PC-3 (cell line): ENCODE results near the gene SBNO2. TPM values are rescaled to one million over a fixed set of nuclear protein-coding genes. Genes with fewer than 3 reads are reported as not detected.

ENCODE experiments used
- ATAC-seq: fragments of 200-7000 bp; cut with Tn5 transposase; 2 replicates; pipeline ENCODE4 v1.9.1; 2020; ENCODE audit warnings: mild to moderate bottlenecking, moderate library complexity
- BruUV-seq: library from RNA; stranded (reverse); fragments of 400-500 nt; replicated peaks from 2 replicates; lab custom pipeline; 2021; lab: Mats Ljungman, UMichigan
- CTCF ChIA-PET: fragments of 300-600 bp; sonication (Branson Sonifier 250); formaldehyde crosslinking; loops from one replicate; lab custom pipeline; 2022; ENCODE audit warnings: antibody characterized with exemption; lab: Charles Lee
- POLR2A ChIA-PET: fragments of 300-600 bp; sonication (Branson Sonifier 250); formaldehyde crosslinking; loops from one replicate; lab custom pipeline; 2022; ENCODE audit warnings: antibody characterized with exemption; ENCODE audit not compliant: unreplicated experiment; lab: Charles Lee
- DNase-seq: peaks from one replicate; pipeline ENCODE4 v3.0.0-alpha.2; 2015
- H2AFZ ChIP-seq: fragments of 300-600 bp; sonication (generic); 2 replicates; pipeline ENCODE4 v1.6.0; 2016; ENCODE audit warnings: antibody characterized with exemption, low read length
- H3F3A ChIP-seq: fragments of 300-600 bp; sonication (generic); one replicate; pipeline ENCODE4 v1.6.0; 2017; ENCODE audit warnings: antibody characterized with exemption, low read length, control low read depth, mild to moderate bottlenecking; ENCODE audit not compliant: unreplicated experiment
- H3K27ac ChIP-seq: fragments of 300-600 bp; sonication (generic); 2 replicates; pipeline ENCODE4 v1.5.1; 2016; ENCODE audit warnings: mild to moderate bottlenecking, low read length
- H3K27me3 ChIP-seq: fragments of 300-600 bp; sonication (generic); 2 replicates; pipeline ENCODE4 v1.6.1; 2016; ENCODE audit warnings: low read length, mixed read lengths
- H3K36me3 ChIP-seq: fragments of 300-600 bp; sonication (generic); 2 replicates; pipeline ENCODE4 v1.6.1; 2016; ENCODE audit warnings: low read depth, mixed run types, low read length, mixed read lengths
- H3K4me1 ChIP-seq: fragments of 300-600 bp; sonication (generic); 2 replicates; pipeline ENCODE4 v1.5.1; 2016; ENCODE audit warnings: low read length; ENCODE audit not compliant: insufficient read depth
- H3K4me2 ChIP-seq: fragments of 300-600 bp; sonication (generic); 2 replicates; pipeline ENCODE4 v1.6.0; 2016; ENCODE audit warnings: low read length
- H3K4me3 ChIP-seq: fragments of 300-600 bp; sonication (generic); 2 replicates; pipeline ENCODE4 v1.5.1; 2016; ENCODE audit warnings: mild to moderate bottlenecking, low read length, mixed read lengths
- H3K79me2 ChIP-seq: fragments of 300-600 bp; sonication (generic); 2 replicates; pipeline ENCODE4 v1.6.1; 2017; ENCODE audit warnings: low read length, mixed read lengths
- H3K9ac ChIP-seq: fragments of 300-600 bp; sonication (generic); 2 replicates; pipeline ENCODE4 v1.6.0; 2016; ENCODE audit warnings: mild to moderate bottlenecking, low read length
- H3K9me2 ChIP-seq: fragments of 300-600 bp; sonication (generic); replicated peaks from 2 replicates; pipeline ENCODE4 v1.6.1; 2016; ENCODE audit warnings: mixed run types, low read length, mixed read lengths
- H3K9me3 ChIP-seq: fragments of 300-600 bp; sonication (generic); 2 replicates; pipeline ENCODE4 v1.6.1; 2016; ENCODE audit warnings: low read length, mixed read lengths
- H4K20me1 ChIP-seq: fragments of 300-600 bp; sonication (generic); 2 replicates; pipeline ENCODE4 v1.6.1; 2016; ENCODE audit warnings: low read length, mixed read lengths
- EZH2 ChIP-seq: fragments of 300-600 bp; sonication (generic); IDR thresholded peaks from one replicate; pipeline ENCODE4 v1.6.1; 2017; ENCODE audit warnings: antibody characterized with exemption, mild to moderate bottlenecking, low read length; ENCODE audit not compliant: unreplicated experiment
- EZH2phosphoT487 ChIP-seq: fragments of 300-600 bp; sonication (generic); IDR thresholded peaks from 2 replicates; pipeline ENCODE4 v1.6.1; 2018; ENCODE audit warnings: mild to moderate bottlenecking, antibody characterized with exemption, low read length, borderline replicate concordance
- intact Hi-C: fragments of 100-400 bp; cut with micrococcal nuclease; formaldehyde crosslinking; loops from 2 replicates; pipeline ENCODE4 v1.9.0; 2023
- total RNA-seq: library from RNA; depleted of rRNA; stranded (reverse); fragments of >200 nt; gene quantifications from 2 replicates; pipeline ENCODE4 v1.2.3, GENCODE V29; 2014
- TF ChIP-seq, protein P1 (sequence below): fragments of 300-600 bp; sonication (generic); conservative IDR thresholded peaks from 2 replicates; pipeline ENCODE4 v1.5.1; 2017; ENCODE audit warnings: antibody characterized with exemption, low read depth, mild to moderate bottlenecking, low read length

Gene SBNO2
- total RNA-seq, 1 experiment from 2014 or later: 62.4 TPM

DNA sequence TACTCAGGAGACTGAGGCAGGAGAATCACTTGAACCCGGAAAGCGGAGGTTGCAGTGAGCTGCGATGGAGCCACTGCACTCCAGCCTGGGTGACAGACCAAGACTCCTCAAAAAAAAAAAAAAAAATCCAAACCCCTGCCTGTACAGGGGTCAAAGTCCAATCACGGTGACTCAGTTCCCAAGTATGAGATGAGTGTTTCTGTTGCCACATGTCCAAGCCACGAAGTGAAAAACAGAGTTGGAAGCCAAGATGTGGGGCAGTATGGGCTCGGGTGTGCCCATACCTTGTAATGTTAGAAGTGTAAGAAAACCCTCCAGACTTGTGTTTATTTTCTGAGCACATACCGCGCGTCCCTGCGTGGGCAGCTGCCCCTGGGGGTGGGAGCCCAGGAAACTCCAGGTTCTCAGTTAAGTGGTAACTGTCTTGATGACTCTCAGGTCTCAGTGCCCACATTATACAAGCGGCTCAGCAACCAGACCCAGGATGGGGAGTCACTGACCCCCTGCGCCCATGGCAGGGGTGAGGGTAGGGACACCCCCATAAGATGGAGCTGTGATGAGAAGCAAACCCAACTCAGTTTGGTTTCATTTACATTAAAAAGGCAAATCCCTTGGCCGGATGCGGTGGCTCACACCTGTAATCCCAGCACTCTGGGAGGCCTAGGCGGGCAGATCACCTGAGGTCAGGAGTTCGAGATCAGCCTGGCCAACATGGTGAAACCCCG, 71.5 kb downstream of the SBNO2 start:
- Histone ChIP-seq H3K4me3 (no peak overlapping the region), H3K27ac (peak overlapping the region; percentile 94), H3K27me3 (no peaks in the 10 kb centered on the region), H4K20me1 (peaks cover 3% of the 10 kb centered on the region; the same call in 1 of the 2 replicates), H3K9me2 (no peaks in the 10 kb centered on the region), H3K9ac (peak overlapping the region; percentile 70), H3K36me3 (no peaks in the 10 kb centered on the region; the same call in 1 of the 2 replicates), H3F3A (peaks cover 8% of the 10 kb centered on the region), H3K4me1 (peaks cover 41% of the 10 kb centered on the region), H3K4me2 (peak overlapping the region; percentile 65), H3K9me3 (no peaks in the 10 kb centered on the region), H3K79me2 (peaks cover 6% of the 10 kb centered on the region; the same call in 1 of the 2 replicates), H2AFZ (no peak overlapping the region)
- POLR2A ChIA-PET: no interaction called here
- TF ChIP-seq, protein P1, sequence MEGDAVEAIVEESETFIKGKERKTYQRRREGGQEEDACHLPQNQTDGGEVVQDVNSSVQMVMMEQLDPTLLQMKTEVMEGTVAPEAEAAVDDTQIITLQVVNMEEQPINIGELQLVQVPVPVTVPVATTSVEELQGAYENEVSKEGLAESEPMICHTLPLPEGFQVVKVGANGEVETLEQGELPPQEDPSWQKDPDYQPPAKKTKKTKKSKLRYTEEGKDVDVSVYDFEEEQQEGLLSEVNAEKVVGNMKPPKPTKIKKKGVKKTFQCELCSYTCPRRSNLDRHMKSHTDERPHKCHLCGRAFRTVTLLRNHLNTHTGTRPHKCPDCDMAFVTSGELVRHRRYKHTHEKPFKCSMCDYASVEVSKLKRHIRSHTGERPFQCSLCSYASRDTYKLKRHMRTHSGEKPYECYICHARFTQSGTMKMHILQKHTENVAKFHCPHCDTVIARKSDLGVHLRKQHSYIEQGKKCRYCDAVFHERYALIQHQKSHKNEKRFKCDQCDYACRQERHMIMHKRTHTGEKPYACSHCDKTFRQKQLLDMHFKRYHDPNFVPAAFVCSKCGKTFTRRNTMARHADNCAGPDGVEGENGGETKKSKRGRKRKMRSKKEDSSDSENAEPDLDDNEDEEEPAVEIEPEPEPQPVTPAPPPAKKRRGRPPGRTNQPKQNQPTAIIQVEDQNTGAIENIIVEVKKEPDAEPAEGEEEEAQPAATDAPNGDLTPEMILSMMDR: no peak
- TF ChIP-seq EZH2phosphoT487: no peak
- TF ChIP-seq EZH2: no peak
- ATAC-seq (peak; percentile 20), DNase-seq (peak; percentile 96)
- CTCF ChIA-PET: no interaction called here
- intact Hi-C loops: loop anchor here (5.0 to 10.0 kb wide), 3 partner anchors 35 to 75 kb away; partner anchors contain the start of genes ARHGAP45, CNN2 and SBNO2
- BruUV-seq: no TSS peak

DNA sequence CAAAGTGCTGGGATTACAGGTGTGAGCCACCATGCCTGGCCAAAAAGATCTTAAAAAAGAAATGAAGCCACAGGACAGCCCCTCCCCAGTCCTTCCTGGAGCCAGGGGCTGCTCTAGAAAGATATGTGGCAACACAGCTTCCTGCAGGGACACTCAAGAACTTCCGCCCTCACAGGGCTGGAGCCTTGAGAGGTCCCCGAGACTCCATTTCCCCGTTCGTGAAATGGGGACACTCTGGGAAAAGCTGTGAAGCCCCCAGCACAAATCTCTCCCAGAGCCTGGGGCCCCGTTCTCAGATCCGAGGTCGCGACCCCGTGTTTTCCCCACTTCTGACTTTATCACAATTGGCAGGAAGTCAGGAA, 72.8 kb downstream of the SBNO2 start:
- no peaks in the 10 kb centered on the region for H4K20me1 ChIP-seq
- peaks cover 4% of the 10 kb centered on the region for H3F3A ChIP-seq
- no peak overlapping the region for H3K4me3 ChIP-seq
- no peak for TF ChIP-seq EZH2
- no peak for TF ChIP-seq EZH2phosphoT487
- TF ChIP-seq, protein P1: no peak
- peak overlapping the region; percentile 62 for H3K4me2 ChIP-seq
- no peaks in the 10 kb centered on the region for H3K36me3 ChIP-seq
- H3K9ac ChIP-seq: no peak overlapping the region
- peaks cover 6% of the 10 kb centered on the region; the same call in 1 of the 2 replicates for H3K79me2 ChIP-seq
- H3K27ac ChIP-seq: peak overlapping the region; percentile 94
- ATAC-seq (no peak), DNase-seq (no peak)
- ChIA-PET CTCF (no interaction called here), POLR2A (no interaction called here)
- H3K9me2 ChIP-seq: no peaks in the 10 kb centered on the region
- BruUV-seq: no TSS peak
- intact Hi-C loops: loop anchor here (5.0 to 10.0 kb wide), 3 partner anchors 34 to 74 kb away; partner anchors contain the start of genes ARHGAP45, CNN2 and SBNO2
- H3K4me1 ChIP-seq: peaks cover 41% of the 10 kb centered on the region
- no peak overlapping the region for H2AFZ ChIP-seq
- no peaks in the 10 kb centered on the region for H3K9me3 ChIP-seq
- H3K27me3 ChIP-seq: no peaks in the 10 kb centered on the region
